ENCODE measurements around the gene CEP68.
"Not testable (repeated sequence)": the region's sequence is repeated elsewhere in the genome, so short reads cannot be mapped to it uniquely, and the experiment has no call there.

The CEP68 gene

GRCh38 chr2:65092791-65093190, 36.6 kb downstream of the CEP68 start:
- DNase-seq: no peak

DNA sequence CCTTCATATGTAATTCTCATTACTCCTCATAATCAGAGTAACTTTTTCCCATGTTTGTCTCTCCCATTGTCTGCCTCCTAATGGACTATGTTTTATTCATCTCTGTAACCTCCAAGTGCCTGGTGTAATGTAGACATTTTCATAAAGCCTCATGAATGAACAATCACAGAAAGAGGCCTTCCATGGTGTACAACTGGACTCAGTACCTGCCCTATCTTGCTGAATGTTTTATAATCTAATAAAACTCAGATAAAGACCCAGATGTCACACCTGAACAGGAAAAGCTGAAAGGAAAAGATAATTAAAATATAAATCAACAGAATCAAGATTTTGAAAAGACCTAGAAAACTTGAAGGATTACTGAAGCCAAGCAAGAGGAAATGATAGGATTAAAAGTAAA, 37.0 kb downstream of the CEP68 start:
- no peak for DNase-seq

GRCh38 chr2:65096948-65097347, 40.7 kb downstream of the CEP68 start:
- DNase-seq: no peak

DNA sequence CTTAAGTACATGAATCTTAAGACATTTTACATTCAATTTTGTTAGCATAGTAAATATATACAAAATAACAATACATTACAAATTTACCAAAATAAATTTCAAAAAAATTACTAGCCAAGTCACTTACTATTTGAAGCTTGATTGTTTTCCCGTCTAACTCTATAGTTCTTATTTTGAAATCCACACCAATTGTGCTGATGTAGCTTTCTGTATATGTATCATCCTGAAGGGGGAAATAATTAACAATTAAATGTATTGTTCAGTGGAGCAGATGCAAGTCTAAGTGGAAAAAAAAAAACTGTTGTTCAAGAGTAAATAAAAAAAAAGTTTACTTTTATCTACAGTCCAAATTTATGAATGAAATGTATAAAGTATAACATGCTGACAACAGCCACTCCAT, 41.6 kb downstream of the CEP68 start:
- DNase-seq: no peak

GRCh38 chr2:65098741-65099140, 42.5 kb downstream of the CEP68 start:
- DNase-seq: no peak

DNA sequence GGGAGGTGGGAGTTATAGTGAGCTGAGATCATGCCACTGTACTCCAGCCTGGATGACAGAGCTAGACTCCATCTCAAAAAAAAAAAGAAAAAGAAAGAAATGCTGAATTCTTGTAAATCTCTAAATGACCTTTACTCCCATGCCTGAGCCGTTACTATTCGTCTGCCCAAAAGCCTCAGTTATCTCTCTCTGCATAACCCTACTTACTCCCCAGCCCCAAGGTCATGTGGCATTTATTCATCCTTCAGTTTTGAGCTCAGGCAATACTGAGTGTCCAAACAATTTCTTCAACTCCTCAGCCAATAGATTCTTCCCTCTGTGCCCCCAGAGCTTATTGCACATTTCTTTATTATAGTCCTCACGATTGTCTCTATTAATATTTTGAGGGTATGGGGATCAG, 44.9 kb downstream of the CEP68 start:
- DNase-seq: no peak

- DNase-seq: no peak
Measured at GRCh38 chr2:65103013-65103715, 46.9 kb downstream of the CEP68 start.

- DNase-seq: no peak
Measured at GRCh38 chr2:65107530-65107929, 51.3 kb downstream of the CEP68 start.

DNA sequence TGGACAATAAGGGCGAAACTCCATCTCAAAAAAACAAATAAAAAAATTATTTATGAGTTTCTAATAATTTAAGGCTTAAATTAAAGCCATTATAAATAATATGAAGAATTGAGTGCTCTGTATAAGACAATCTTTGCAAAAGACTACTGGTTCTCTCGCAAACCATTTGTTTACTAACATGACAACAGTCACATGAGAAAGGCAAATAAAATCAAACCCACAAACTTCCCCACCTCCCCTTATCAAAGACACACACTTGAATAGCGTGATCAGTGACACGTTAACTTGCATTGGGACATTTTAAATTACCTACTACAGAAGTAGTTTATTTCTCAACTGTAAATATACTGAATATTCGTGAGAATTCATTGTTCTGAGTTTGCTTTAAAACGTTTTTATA, 52.6 kb downstream of the CEP68 start:
- no peak for DNase-seq

DNA sequence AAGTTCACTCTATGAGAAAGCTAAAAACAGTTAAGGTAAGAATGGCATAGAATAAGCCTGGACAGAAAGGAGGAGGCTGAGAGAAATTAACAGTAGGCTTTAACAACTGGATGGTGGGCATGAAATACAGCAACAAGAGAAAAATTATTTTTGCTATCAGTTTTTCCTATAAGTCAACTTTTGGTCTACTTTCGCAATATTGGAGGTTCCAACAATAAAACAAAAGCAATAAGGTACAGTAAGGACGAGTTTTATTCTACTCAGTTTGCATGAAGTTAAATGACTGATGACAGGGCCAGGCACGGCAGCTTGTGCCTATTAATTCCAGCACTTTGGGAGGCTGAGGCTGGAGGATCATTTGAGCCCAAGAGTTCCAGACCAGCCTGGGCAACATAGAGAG, 56.4 kb downstream of the CEP68 start:
- no peak for DNase-seq

DNA sequence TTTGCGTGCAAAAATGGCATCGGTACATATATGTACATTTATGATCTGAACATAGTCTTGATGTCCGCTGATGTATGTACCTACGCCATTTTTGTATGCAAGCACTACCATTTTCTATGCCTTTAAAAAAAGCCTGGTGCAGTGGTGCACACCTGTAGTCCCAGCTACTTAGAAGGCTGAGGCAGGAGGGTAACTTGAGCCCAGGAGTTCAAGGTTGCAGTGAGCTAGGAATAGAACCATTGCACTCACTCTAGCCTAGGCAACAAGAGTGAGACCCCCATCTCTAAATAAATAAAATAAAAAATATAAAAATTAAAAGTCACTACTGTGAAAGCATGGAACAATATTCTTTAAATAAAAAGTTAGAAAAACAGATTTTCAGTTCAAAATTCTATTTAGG, 57.0 kb downstream of the CEP68 start:
- no peak for DNase-seq

GRCh38 chr2:65113816-65114215, 57.6 kb downstream of the CEP68 start:
- no peak for DNase-seq

DNA sequence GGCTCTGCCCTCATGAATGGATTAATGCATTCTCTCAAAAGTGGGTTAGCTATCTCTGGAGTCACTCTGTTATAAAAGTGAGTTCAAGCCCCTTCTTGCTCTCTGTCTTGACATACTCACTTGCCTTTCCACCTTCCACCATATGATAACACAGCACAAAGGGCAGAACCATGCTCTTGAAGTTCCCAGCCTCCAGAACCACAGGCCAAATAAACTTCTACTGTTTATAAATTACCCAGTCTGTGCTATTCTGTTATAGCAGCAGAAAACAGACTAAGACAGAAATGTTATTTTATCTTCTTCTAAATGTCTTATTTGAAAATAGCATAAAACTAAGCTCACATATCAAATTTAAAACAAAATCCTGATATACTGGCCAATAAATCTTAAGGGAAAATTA, 58.7 kb downstream of the CEP68 start:
- DNase-seq: no peak

- DNase-seq: no peak
Measured at GRCh38 chr2:65116645-65117044, 60.4 kb downstream of the CEP68 start.

- no peak for DNase-seq
Measured at GRCh38 chr2:65120990-65121693, 64.9 kb downstream of the CEP68 start.

DNA sequence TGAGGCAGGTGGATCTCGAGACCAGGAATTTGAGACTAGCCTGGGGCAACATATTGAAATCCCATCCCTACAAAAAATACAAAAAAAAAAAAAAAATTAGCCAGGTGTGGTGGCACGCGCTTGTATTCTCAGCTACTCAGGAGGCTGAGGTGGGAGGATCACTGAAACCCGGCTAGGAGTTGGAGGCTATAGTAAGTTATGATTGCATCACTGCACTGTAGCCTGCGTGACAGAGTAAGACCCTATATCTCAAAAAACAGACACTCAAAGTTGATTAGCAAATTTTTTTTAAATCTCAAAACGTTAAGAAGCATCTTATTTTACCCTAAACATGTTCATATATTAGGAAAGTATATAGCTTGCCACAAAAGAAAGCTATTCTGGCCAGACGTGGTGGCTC, 66.1 kb downstream of the CEP68 start:
- no peak for DNase-seq

- not testable (repeated sequence) for DNase-seq
Measured at GRCh38 chr2:65125457-65125856, 69.2 kb downstream of the CEP68 start.

GRCh38 chr2:65128297-65129190, 72.3 kb downstream of the CEP68 start:
- peak in 1 of 5 experiments; percentile 38 for DNase-seq

GRCh38 chr2:65129286-65129825, 73.1 kb downstream of the CEP68 start:
- peak in 4 of 5 experiments; percentile 4 to 30 (median 16) for DNase-seq

- peak; percentile 98 to 100 (median 99) for DNase-seq
Measured at GRCh38 chr2:65129826-65130663, 73.8 kb downstream of the CEP68 start, which contains the start of gene RAB1A. TSS of gene RAB1A (minus strand) at chr2:65130106. CDS start at chr2:65129915, 191 bp downstream.

DNA sequence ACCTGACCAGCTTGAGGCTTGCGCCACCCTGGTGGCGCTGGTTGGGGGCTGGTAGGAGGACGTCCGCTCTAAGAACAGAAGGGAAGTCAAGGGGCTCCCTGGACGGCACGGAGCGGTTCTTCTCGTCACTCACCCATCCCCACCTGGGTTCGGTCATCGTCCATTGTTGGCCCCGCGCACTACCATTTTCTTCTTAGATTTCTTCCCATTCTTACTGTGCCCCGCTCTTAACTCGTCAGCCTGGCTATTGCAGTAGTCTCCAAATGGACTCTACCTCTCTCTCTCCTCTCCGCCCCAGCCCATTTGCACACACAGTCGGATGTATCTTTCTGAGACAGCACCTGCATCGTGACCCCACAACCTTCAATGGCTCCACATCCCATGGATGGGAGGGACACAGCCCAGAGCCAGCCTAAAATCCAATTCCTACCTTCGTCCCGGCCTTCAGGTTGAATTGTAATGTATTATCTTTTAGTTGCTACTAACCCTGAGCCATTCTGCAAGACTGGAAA, 74.5 kb downstream of the CEP68 start:
- peak in 1 of 5 experiments; percentile 55 for DNase-seq

GRCh38 chr2:65132930-65133329, 76.7 kb downstream of the CEP68 start:
- not testable (repeated sequence) for DNase-seq

Measured in T-helper 2 cell (primary cell).